Measurements from ENCODE around the gene ADAM22. TPM values are rescaled to one million over a fixed set of nuclear protein-coding genes. Genes with fewer than 3 reads are reported as not detected.

ADAM22 gene
- total and polyA plus RNA-seq, 3 donors from 2014 or later = 2.9 to 4.4 (median 4.4) TPM

DNA sequence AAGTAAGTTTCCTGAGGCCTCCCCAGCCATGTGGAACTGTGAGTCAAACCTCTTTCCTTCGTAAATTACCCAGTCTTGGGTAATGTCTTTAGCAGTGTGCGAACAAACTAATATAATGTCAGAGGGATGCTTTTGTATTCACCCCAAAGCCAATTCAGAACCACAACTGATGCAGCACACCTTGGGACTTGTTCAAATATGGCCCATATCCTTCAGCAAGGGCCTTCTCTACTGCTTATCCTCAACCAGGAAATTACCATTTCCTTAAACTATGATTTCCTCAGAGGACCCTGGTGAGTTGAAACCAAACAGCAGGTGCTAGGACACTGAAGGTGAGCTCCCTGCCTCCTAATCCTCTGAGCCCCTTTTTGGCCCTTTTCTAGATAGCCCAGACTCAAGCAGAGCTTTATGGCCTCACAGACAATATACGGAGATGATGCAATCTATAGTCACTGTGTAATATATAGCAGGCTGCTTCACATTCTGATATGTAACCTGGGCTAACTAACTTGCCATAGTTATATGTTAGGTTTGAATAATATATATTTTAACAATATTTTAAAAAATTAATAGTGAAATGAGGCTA, 270.6 kb downstream of the ADAM22 start:
- Histone ChIP-seq H3K4me3 (no peak overlapping the region), H3K4me1 (no peaks in the 10 kb centered on the region), H3K9me3 (no peaks in the 10 kb centered on the region), H3K27me3 (no peaks in the 10 kb centered on the region), H3K36me3 (ENCODE audit: low read depth, missing control alignments) (no peaks in the 10 kb centered on the region), H3K27ac (no peak overlapping the region)
- intact Hi-C loops (cut with DNase I; ENCODE audit: low total_unique reads) = no loop called here
- TF ChIP-seq CTCF (IDR thresholded peaks at IDR 0.05) (no peak), POLR2A (IDR thresholded peaks at IDR 0.05) (no peak)
- no peak for DNase-seq
- 87 to 98% methylated on average over 3 of the region's 3 CpGs for WGBS, 2 donors

GRCh38 chr7:88205179-88205578, 271.1 kb downstream of the ADAM22 start:
- Histone ChIP-seq H3K27me3 (no peaks in the 10 kb centered on the region), H3K4me3 (no peak overlapping the region), H3K9me3 (no peaks in the 10 kb centered on the region), H3K27ac (no peak overlapping the region), H3K36me3 (ENCODE audit: low read depth, missing control alignments) (no peaks in the 10 kb centered on the region), H3K4me1 (no peaks in the 10 kb centered on the region)
- TF ChIP-seq CTCF (IDR thresholded peaks at IDR 0.05) (no peak), POLR2A (IDR thresholded peaks at IDR 0.05) (no peak)
- intact Hi-C loops (cut with DNase I; ENCODE audit: low total_unique reads) = no loop called here
- DNase-seq = no peak

DNA sequence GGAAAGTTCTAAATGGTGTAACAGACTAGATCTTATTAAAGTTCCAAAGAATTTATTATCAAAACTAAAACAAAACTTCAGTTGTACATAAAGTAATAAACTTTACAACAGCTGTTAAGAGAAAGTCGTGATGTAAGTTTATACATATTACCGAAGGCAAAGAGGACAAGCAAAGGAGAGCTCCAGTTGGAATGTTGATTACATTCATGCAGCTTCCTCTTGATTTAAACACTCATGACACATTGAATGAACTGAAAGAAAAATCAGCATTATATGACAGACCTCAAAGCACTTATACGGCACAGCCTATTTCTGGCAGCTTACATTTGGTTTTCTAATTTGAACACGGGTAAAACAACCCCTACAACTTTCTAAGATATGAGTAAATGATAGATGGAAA, 272.2 kb downstream of the ADAM22 start:
- no peak for DNase-seq
- no peak for TF ChIP-seq POLR2A (IDR thresholded peaks at IDR 0.05)
- TF ChIP-seq CTCF (IDR thresholded peaks at IDR 0.05) = no peak
- H3K4me3 ChIP-seq = no peak overlapping the region
- WGBS, 2 donors = 82 to 89% methylated on average over 4 of the region's 4 CpGs
- H3K4me1 ChIP-seq = no peaks in the 10 kb centered on the region
- intact Hi-C loops (cut with DNase I; ENCODE audit: low total_unique reads) = no loop called here
- no peaks in the 10 kb centered on the region for H3K9me3 ChIP-seq
- no peak overlapping the region for H3K27ac ChIP-seq
- no peaks in the 10 kb centered on the region for H3K27me3 ChIP-seq
- no peaks in the 10 kb centered on the region for H3K36me3 ChIP-seq (ENCODE audit: low read depth, missing control alignments)

GRCh38 chr7:88208521-88208920, 274.5 kb downstream of the ADAM22 start:
- Histone ChIP-seq H3K36me3 (ENCODE audit: low read depth, missing control alignments) (no peaks in the 10 kb centered on the region), H3K4me3 (no peak overlapping the region), H3K9me3 (no peaks in the 10 kb centered on the region), H3K27me3 (no peaks in the 10 kb centered on the region), H3K4me1 (no peaks in the 10 kb centered on the region), H3K27ac (no peak overlapping the region)
- 86 to 94% methylated on average over 3 of the region's 3 CpGs for WGBS, 2 donors
- DNase-seq = no peak
- intact Hi-C loops (cut with DNase I; ENCODE audit: low total_unique reads) = no loop called here
- TF ChIP-seq CTCF (IDR thresholded peaks at IDR 0.05) (no peak), POLR2A (IDR thresholded peaks at IDR 0.05) (no peak)

DNA sequence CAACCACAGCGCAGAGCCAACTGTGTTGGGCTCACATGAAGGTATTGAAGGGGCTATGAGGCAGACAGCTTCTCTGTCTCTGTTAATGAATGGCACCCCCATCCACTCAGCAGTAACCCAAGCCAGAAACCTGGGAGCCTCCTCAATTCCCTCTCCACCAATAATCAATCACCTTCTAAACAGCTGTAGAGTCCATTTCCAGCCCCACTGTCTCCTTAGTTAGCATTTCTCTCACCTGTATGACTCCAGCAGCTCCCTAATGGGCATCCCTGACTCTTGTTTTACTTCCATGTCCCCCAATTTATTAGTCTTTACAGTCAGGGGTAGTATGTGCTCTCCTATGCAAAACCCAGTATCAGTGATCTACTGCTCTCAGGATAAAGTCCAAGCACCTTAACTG, 278.9 kb downstream of the ADAM22 start:
- intact Hi-C loops (cut with DNase I; ENCODE audit: low total_unique reads) = no loop called here
- H3K36me3 ChIP-seq (ENCODE audit: low read depth, missing control alignments) = no peaks in the 10 kb centered on the region
- 88 to 100% methylated on average over 1 of the region's 1 CpG for WGBS, 2 donors
- H3K9me3 ChIP-seq = no peaks in the 10 kb centered on the region
- no peak overlapping the region for H3K27ac ChIP-seq
- H3K4me3 ChIP-seq = no peak overlapping the region
- H3K4me1 ChIP-seq = no peaks in the 10 kb centered on the region
- no peaks in the 10 kb centered on the region for H3K27me3 ChIP-seq
- DNase-seq = no peak
- no peak for TF ChIP-seq POLR2A (IDR thresholded peaks at IDR 0.05)
- no peak for TF ChIP-seq CTCF (IDR thresholded peaks at IDR 0.05)
